ENCODE measurements around the gene CASD1. TPM values are rescaled to one million over a fixed set of nuclear protein-coding genes. Genes with fewer than 3 reads are reported as not detected.

Gene CASD1
- total and polyA plus RNA-seq, 10 of the 15 experiments (the other 5 are each of a cell fraction or from before 2014, with no cell fraction given), result 4.0 to 18.6 (median 10.7) TPM

- no peak overlapping the region for H3K9ac ChIP-seq (ENCODE audit: control insufficient read depth, insufficient read depth, low read length)
- no peaks in the 10 kb centered on the region for H3K4me1 ChIP-seq (ENCODE audit: control insufficient read depth, insufficient read depth, low read length)
- H4K20me1 ChIP-seq (ENCODE audit: control insufficient read depth, insufficient read depth), result no peaks in the 10 kb centered on the region
- H3K9me3 ChIP-seq (replicated peaks; ENCODE audit: control insufficient read depth, insufficient read depth, low read length), result no peaks in the 10 kb centered on the region; the same call in none of the 3 replicates
- TF ChIP-seq TCF12 (IDR thresholded peaks at IDR 0.05; ENCODE audit: low read depth, low read length), result no peak
- no peak for TF ChIP-seq SP1 (IDR thresholded peaks at IDR 0.05; ENCODE audit: low read depth, low read length)
- TF ChIP-seq ZNF207 (IDR thresholded peaks at IDR 0.05; ENCODE audit: borderline replicate concordance), result no peak
- TF ChIP-seq NFIC (IDR thresholded peaks at IDR 0.05; ENCODE audit: low read depth, low read length), result no peak
- no peak for TF ChIP-seq ZBED1 (IDR thresholded peaks at IDR 0.05; ENCODE audit: borderline replicate concordance)
- TF ChIP-seq CHD1 (IDR thresholded peaks at IDR 0.05; ENCODE audit: low read depth, low read length), result no peak
- TF ChIP-seq TCF7 (IDR thresholded peaks at IDR 0.05; ENCODE audit: borderline replicate concordance), result no peak
- no peak for TF ChIP-seq SIN3A (IDR thresholded peaks at IDR 0.05; ENCODE audit: low read depth, low read length)
- no peak for TF ChIP-seq SUZ12 (IDR thresholded peaks at IDR 0.05; ENCODE audit: unreplicated experiment)
- no peak for TF ChIP-seq KDM1A (IDR thresholded peaks at IDR 0.05; ENCODE audit: borderline replicate concordance)
- no peak for TF ChIP-seq BRCA1 (IDR thresholded peaks at IDR 0.05; ENCODE audit: low read depth, low read length)
- TF ChIP-seq ESRRA (IDR thresholded peaks at IDR 0.05; ENCODE audit: low read length), result no peak
- no peak for TF ChIP-seq RAD51 (IDR thresholded peaks at IDR 0.05)
- no peak for TF ChIP-seq NBN (IDR thresholded peaks at IDR 0.05)
- no peak for TF ChIP-seq EZH2 (IDR thresholded peaks at IDR 0.05; ENCODE audit: borderline replicate concordance, control insufficient read depth, low read depth, low read length)
- no peak for TF ChIP-seq CHD2 (IDR thresholded peaks at IDR 0.05; ENCODE audit: borderline replicate concordance, low read depth, low read length)
- no peak for TF ChIP-seq PML (IDR thresholded peaks at IDR 0.05; ENCODE audit: low read length)
- WGBS (ENCODE audit: insufficient coverage, insufficient replicate concordance, low lambda C conversion rate, missing lambda C conversion rate), result 75% methylated on average over 2 of the region's 2 CpGs
- in situ Hi-C loops (cut with MboI), result no loop called here
- FAIRE-seq (no peak), DNase-seq (ENCODE audit: low read depth, low spot score) (no peak), ATAC-seq (no peak)
- intact Hi-C loops (cut with micrococcal nuclease; ENCODE audit: unreplicated experiment), result no loop called here
- H3K27me3 ChIP-seq (replicated peaks in 1 of 2; ENCODE audit: control insufficient read depth in 2 of 2, insufficient read depth in 2 of 2, low read length in 1 of 2), result no peaks in the 10 kb centered on the region
- ChIA-PET SMC1A (ENCODE audit: uncharacterized antibody, unreplicated experiment) (interaction anchor here (1.1 kb wide), 1 partner anchor 10 kb away, joined by 3 read pairs; no protein-coding TSS in a partner anchor), RAD21 (ENCODE audit: unreplicated experiment) (interaction anchor here (0.6 kb wide), 1 partner anchor 127 kb away, joined by 3 read pairs; no protein-coding TSS in a partner anchor), CTCF (no interaction called here), POLR2A (no interaction called here)
- no peak overlapping the region for H3K4me3 ChIP-seq
- H3K27ac ChIP-seq (ENCODE audit: control insufficient read depth, insufficient read depth), result no peak overlapping the region
- no peak overlapping the region for H2AFZ ChIP-seq (ENCODE audit: control insufficient read depth, low read depth, low read length)
- BruUV-seq (replicated peaks), result no TSS peak
- no peak overlapping the region for H3K4me2 ChIP-seq (ENCODE audit: control insufficient read depth, insufficient read depth)
- H3K36me3 ChIP-seq (ENCODE audit: control insufficient read depth in 2 of 2, insufficient read depth in 2 of 2, low read length in 1 of 2), result no peaks in the 10 kb centered on the region; a peak in 1 of 4 replicates
- no peaks in the 10 kb centered on the region for H3K79me2 ChIP-seq (ENCODE audit: control insufficient read depth, insufficient read depth, low read length)
Measured at GRCh38 chr7:94576316-94576715, 66.7 kb downstream of the CASD1 start.

Measured in GM12878 (cell line).